Stimulated activated CD4-positive, alpha-beta T cell treated with anti-CD3 and anti-CD28 coated beads, Interleukin-2, amount 100 ng/mL, for 4 hours (primary cell): ENCODE results near the gene STAMBPL1.
A peak's percentile ranks its signal among the peaks of the same experiment; 100 is the strongest.
"Not testable (repeated sequence)": the region's sequence is repeated elsewhere in the genome, so short reads cannot be mapped to it uniquely, and the experiment has no call there.

Experiments
- DNase-seq: peaks from one replicate; pipeline ENCODE4 v3.0.0-alpha.2; 2020; ENCODE audit warnings: low read depth

Gene STAMBPL1

GRCh38 chr10:88920986-88921593 is 41.0 kb downstream of the STAMBPL1 start:
- DNase-seq = no peak

- DNase-seq = no peak
These were observed 42.0 kb downstream of the STAMBPL1 start for GRCh38 chr10:88922041-88922440.

- no peak for DNase-seq
These were observed 43.5 kb downstream of the STAMBPL1 start for GRCh38 chr10:88923520-88923919.

GRCh38 chr10:88926566-88927415 is 46.7 kb downstream of the STAMBPL1 start:
- no peak for DNase-seq

DNA sequence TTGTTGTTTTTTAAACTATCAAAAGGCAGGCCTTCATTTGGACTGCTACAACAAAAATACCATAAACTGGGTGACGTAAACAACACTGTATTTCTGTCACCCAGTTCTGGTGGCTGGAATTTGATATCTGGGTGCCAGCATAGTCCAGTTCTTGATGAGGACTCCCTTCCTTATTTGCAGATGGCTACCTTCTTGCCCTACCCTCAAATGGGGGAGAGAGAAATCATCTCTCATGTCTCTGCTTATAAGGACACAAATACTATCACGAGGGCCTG is 47.3 kb downstream of the STAMBPL1 start:
- DNase-seq = no peak

GRCh38 chr10:88928254-88928653 is 48.2 kb downstream of the STAMBPL1 start:
- DNase-seq = no peak

DNA sequence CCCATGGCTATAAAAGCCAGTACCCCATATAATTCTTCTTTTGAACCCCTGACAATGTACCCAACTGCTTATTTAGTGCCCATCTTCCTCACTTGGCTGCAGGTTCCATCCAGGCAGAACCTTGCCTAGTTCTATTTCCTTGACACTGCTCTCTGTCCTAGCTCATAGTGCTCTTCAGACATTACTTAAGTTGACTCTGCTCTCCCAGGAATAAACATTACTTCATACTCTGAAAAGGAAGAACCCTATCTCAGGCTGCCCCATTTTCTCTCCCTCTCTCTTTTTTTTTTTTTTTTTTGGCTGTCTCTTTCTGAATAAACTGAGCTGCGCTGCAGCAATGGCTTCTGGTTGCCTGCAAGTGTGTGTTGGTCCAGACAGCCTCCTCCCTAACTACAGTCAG is 51.5 kb downstream of the STAMBPL1 start:
- DNase-seq = no peak

- DNase-seq = not testable (repeated sequence)
These were observed 52.0 kb downstream of the STAMBPL1 start for GRCh38 chr10:88932029-88932428.

- peak; percentile 12 for DNase-seq
These were observed 52.7 kb downstream of the STAMBPL1 start for GRCh38 chr10:88932539-88933256.

DNA sequence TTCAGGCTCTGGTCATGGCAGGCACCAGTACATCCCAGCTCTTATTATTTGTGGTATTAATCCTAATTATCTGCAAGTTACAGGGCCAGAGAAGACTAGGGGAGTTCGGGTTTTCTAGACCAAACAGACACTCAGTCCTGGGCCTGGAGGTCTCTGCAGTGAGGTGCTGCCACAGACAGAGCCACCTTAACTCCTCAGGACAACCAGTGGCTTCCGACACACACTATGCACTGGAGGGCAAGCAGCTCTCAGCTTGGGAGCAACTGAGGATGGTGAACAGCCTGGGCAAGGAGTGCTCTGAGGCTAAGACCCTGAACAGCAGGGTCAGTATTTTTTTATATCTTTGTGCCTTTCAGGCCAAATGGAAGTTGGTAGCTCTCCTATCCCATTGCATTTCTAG is 53.5 kb downstream of the STAMBPL1 start:
- no peak for DNase-seq

- peak; percentile 64 for DNase-seq
These were observed 55.0 kb downstream of the STAMBPL1 start for GRCh38 chr10:88934900-88935672.

- DNase-seq = no peak
These were observed 56.6 kb downstream of the STAMBPL1 start for GRCh38 chr10:88936656-88937055.

DNA sequence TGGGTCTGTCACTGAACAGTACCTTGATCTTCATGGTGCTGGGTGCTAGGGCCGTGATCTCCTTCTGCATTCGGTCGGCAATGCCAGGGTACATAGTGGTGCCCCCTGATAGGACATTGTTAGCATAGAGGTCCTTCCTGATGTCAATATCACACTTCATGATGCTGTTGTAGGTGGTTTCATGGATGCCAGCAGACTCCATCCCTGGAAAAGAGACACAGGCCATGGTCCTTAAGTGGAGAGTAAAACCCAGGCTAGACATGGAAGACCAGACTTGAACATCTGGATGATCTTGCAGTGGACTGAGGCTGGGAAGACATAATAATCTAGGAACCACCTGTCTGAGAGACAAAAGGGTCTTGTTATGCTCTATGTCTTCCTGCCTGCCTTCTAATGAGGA is 58.0 kb downstream of the STAMBPL1 start:
- no peak for DNase-seq

DNA sequence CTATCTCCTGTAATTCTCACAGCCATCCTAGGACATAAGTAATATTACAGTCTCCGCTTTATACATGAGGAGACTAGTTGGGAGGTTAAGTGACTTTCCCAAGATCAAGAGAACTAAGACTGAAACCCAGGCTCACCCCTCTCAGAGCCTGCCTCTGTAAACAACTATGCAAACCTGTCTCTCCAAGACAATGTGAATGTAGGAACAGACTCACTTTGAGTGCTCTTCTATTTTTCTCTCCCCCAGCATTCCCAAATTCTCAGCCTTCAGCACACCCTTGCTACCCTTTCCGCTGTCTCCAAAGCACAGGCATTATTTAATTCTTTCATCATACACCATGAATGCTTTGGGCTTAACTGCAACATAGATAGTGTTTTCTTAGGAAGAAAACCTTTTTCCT is 58.9 kb downstream of the STAMBPL1 start:
- DNase-seq = no peak

- DNase-seq = no peak
These were observed 61.0 kb downstream of the STAMBPL1 start for GRCh38 chr10:88941026-88941425.

DNA sequence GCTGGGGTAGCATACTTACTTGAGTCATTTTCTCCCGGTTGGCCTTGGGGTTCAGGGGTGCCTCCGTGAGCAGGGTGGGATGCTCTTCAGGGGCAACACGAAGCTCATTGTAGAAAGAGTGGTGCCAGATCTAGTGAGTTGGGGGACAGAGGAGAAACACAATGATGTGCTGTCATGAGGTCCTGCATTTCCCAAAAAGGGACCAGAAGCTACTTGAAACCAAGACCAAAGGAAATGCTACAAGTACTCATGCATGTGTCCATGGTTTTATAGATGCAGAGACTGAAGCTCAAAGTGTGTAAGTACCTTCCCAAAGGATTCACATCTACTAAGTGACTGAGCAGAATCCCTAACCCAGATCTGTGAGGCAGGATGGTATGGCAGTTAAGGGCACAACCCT is 63.7 kb downstream of the STAMBPL1 start:
- DNase-seq = no peak

DNA sequence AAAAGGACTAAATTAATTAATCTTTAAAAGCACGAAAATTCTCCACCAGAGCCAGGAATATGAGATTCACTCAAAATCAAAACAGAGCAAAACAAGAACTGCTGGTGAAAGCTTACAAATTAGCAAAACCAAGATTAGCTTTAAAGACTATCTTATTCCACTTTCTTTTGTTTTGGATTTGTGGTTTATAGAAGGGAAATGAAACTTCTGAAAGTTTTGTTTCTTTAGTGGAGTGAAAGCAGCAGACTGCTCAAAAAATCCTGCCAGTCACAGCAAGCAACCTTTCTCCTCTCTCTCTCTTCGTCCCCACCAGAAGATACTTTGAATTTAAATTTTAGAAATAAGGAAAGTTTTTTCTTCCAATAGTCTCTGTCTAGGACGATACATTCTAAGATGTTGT is 64.8 kb downstream of the STAMBPL1 start:
- no peak for DNase-seq

- no peak for DNase-seq
These were observed 66.2 kb downstream of the STAMBPL1 start for GRCh38 chr10:88946200-88946599.

DNA sequence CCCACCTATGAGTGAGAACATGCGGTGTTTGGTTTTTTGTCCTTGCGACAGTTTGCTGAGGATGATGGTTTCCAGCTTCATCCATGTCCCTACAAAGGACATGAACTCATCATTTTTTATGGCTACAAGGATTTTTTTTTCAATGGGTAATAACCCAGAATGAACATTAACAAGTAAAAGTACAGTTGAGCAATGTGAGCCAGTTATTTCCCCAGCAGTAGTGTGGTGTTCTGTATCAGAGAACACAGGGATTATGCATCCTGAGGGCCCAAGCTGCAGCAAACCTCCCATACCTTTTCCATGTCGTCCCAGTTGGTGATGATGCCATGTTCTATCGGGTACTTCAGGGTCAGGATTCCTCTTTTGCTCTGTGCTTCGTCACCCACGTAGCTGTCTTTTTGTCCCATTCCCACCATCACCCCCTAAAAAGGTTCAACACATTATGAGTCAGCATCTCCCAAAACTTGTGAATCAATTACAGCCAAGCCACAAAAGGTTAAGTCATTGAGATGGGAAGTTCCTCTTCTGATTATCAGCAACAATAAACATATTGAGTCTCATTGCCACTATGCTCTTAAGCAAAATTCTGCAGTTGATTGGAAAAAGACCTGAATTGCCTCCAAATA is 67.0 kb downstream of the STAMBPL1 start:
- DNase-seq = no peak

DNA sequence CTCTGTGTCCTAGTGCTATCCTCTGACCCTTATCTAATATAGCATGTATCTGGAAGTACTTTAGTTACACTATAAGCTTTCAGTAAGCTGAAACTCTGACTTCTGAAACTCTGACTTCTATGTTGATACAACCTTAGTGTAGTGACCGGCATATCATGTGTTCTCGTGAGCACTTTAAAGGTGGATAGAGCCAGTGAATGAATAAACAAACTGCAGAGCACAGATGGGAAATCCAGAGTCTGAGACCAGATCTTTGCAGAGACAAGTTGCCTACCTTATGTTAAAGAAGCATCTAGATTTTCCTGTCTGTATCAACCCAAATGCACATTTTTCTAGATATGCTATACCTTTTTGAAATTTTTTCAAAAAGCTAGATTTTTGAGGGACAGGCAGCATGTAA is 69.0 kb downstream of the STAMBPL1 start:
- no peak for DNase-seq

GRCh38 chr10:88949912-88950837 is 70.1 kb downstream of the STAMBPL1 start:
- no peak for DNase-seq
